Immature natural killer cell (primary cell): ENCODE results near the gene KIAA2012. TPM values are rescaled to one million over a fixed set of nuclear protein-coding genes. Genes with fewer than 3 reads are reported as not detected.

ENCODE experiments used
- DNase-seq, 3 donors: peaks; one replicate each; pipeline ENCODE4 v3.0.0; 2022; ENCODE audit warnings: mixed read lengths in 1 of 3
- H3K27ac Mint-ChIP-seq, 6 donors: one replicate each; pipeline ENCODE4 v1.8.0; 2020; ENCODE audit warnings: mixed read lengths in 6 of 6, mild to moderate bottlenecking in 5 of 6, inconsistent platforms in 4 of 6, moderate library complexity in 3 of 6
- H3K27me3 Mint-ChIP-seq, 3 donors: one replicate each; pipeline ENCODE4 v1.8.0; 2020 to 2021; ENCODE audit warnings: low read depth in 3 of 3, mild to moderate bottlenecking in 3 of 3, mixed read lengths in 3 of 3, moderate library complexity in 3 of 3, inconsistent platforms in 1 of 3
- H3K36me3 Mint-ChIP-seq, 3 donors: one replicate each; pipeline ENCODE4 v1.8.0; 2020; ENCODE audit warnings: mixed read lengths in 3 of 3, inconsistent platforms in 2 of 3, mild to moderate bottlenecking in 2 of 3
- H3K4me1 Mint-ChIP-seq, 2 donors: one replicate each; pipeline ENCODE4 v1.8.0; 2020; ENCODE audit warnings: inconsistent platforms in 2 of 2, mild to moderate bottlenecking in 2 of 2, mixed read lengths in 2 of 2, moderate library complexity in 1 of 2
- H3K4me3 Mint-ChIP-seq, 5 donors: one replicate each; pipeline ENCODE4 v1.8.0; 2020; ENCODE audit warnings: mild to moderate bottlenecking in 5 of 5, mixed read lengths in 5 of 5, inconsistent platforms in 3 of 5, moderate library complexity in 3 of 5
- H3K9me3 Mint-ChIP-seq, 6 donors: one replicate each; pipeline ENCODE4 v1.8.0; 2020; ENCODE audit warnings: mild to moderate bottlenecking in 6 of 6, mixed read lengths in 6 of 6, inconsistent platforms in 4 of 6, moderate library complexity in 3 of 6
- polyA plus RNA-seq, 3 donors: library from polyadenylated mRNA; unstranded; fragments of 300-500 nt; fragmentation: Illumina TruSeq; gene quantifications; one replicate each; pipeline ENCODE4 v1.2.3, GENCODE V29; 2021

The KIAA2012 gene
- polyA plus RNA-seq, result not detected

- H3K4me1 Mint-ChIP-seq, result no peaks in the 10 kb centered on the region
- peaks cover 0 to 12% (median 0%) of the 10 kb centered on the region in 3 donors for H3K27me3 Mint-ChIP-seq
- no peak within 1 kb of the TSS for H3K4me3 Mint-ChIP-seq
- no peak for DNase-seq
- H3K27ac Mint-ChIP-seq, result no peak within 1 kb of the TSS
- H3K36me3 Mint-ChIP-seq, result no peaks in the 10 kb centered on the region
- H3K9me3 Mint-ChIP-seq, result no peaks in the 10 kb centered on the region
These were observed at the start of gene KIAA2012 for GRCh38 chr2:202072737-202073401. Gene KIAA2012, plus strand, starts transcription at chr2:202073255. Its CDS starts 373 bp downstream, at chr2:202073628.

DNA sequence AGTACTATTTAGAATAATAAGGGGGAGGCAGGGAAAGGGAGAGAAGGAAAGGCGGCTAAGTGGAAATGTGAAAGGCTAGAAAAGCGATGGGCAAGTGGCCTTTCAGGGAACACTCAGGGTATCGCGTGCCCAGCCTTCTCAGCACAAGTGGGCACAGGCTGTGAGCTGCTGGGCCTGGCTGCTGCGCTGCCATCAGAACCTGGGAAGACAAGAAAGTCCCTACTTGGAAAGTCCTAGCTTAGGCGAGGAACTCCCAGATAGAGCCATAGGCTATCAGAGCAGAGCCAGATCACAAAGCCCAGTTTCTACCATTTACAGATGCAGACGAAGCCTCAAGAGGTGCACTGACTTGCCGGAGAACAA lies 49.2 kb upstream of the KIAA2012 start:
- Mint-ChIP-seq H3K4me3 (no peak overlapping the region), H3K9me3 (no peaks in the 10 kb centered on the region), H3K27ac (no peak overlapping the region), H3K4me1 (no peaks in the 10 kb centered on the region), H3K27me3 (peaks cover 0 to 8% (median 4%) of the 10 kb centered on the region in 3 donors), H3K36me3 (no peaks in the 10 kb centered on the region)
- no peak for DNase-seq

DNA sequence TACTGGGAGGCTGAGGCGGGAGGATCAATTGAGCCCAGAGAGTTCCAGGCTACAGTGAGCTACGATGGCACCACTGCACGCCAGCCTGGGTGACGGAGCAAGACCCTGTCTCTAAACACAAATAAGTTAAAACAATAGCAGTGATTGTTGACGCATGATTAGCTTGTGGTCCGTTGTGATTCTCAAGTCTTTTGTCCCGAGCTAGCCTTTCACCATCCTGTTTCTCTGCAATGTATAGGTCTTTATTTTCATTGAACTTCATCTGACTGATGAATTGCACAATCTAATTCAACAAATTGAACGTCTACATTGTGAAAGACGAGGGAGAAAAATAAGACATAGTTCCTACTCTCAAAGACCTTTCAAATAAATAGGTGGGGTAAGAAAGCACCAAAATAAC lies 48.2 kb upstream of the KIAA2012 start:
- Mint-ChIP-seq H3K4me3 (no peak overlapping the region), H3K9me3 (no peaks in the 10 kb centered on the region), H3K27ac (no peak overlapping the region), H3K36me3 (no peaks in the 10 kb centered on the region), H3K4me1 (no peaks in the 10 kb centered on the region), H3K27me3 (peaks cover 0 to 7% (median 4%) of the 10 kb centered on the region in 3 donors)
- DNase-seq, result no peak

- Mint-ChIP-seq H3K36me3 (no peaks in the 10 kb centered on the region), H3K4me1 (no peaks in the 10 kb centered on the region), H3K27me3 (peaks cover 0 to 7% (median 4%) of the 10 kb centered on the region in 3 donors), H3K27ac (no peak overlapping the region), H3K4me3 (no peak overlapping the region), H3K9me3 (no peaks in the 10 kb centered on the region)
- no peak for DNase-seq
These were observed 47.2 kb upstream of the KIAA2012 start for GRCh38 chr2:202025816-202026215.

DNA sequence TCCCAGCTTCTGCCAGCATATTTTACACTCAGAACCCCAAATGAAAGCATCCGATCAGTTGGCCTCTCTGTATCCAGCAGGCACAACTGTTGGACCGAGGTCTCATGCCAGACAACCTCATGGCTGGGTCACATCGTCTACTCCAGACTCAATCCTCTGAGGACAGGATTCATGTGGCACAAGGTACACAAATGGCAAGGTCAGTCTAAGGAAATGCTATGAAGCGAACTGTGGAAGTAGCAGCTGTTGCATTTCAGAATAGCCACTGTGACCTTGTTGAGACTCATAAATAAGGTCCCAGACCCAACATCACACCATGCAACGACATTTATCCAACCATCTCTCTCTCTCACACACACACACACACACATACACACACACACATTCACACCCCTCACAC lies 46.5 kb upstream of the KIAA2012 start:
- no peak overlapping the region for H3K27ac Mint-ChIP-seq

DNA sequence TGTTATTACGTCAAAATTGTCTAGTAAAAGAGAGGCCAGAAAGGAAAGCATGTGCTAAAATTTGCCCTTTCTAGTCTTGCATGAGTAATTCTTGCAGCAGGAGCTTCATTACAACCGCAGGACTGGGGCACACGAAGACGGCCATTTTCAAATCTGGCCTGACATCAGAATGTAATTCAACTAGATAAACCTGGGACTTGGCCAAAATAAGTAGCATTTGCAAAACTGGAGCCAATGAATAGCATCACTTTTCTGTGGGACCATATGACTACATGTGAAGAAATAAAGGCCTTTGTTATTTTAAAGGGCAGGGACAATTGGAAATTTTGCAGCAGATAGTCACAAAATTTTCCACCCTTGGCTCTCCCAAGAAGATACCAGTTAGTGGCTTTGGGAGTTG lies 42.4 kb upstream of the KIAA2012 start:
- Mint-ChIP-seq H3K27ac (no peak overlapping the region), H3K36me3 (no peaks in the 10 kb centered on the region), H3K27me3 (peaks cover 5 to 20% (median 7%) of the 10 kb centered on the region in 3 donors), H3K4me3 (peak overlapping the region in 1 of 5 donors; percentile 37), H3K4me1 (peaks cover 13 to 14% of the 10 kb centered on the region in 2 donors), H3K9me3 (no peaks in the 10 kb centered on the region)
- no peak for DNase-seq

More for the DNA sequence above, 46.5 kb upstream of the KIAA2012 start:
- peaks cover 0 to 7% (median 7%) of the 10 kb centered on the region in 3 donors for H3K27me3 Mint-ChIP-seq
- peaks cover 0 to under 1% of the 10 kb centered on the region in 2 donors for H3K4me1 Mint-ChIP-seq
- H3K9me3 Mint-ChIP-seq, result no peaks in the 10 kb centered on the region
- no peak overlapping the region for H3K4me3 Mint-ChIP-seq
- no peaks in the 10 kb centered on the region for H3K36me3 Mint-ChIP-seq
- DNase-seq, result no peak

- DNase-seq, result no peak
- Mint-ChIP-seq H3K4me3 (peak overlapping the region; percentile 42 to 90 (median 79)), H3K27me3 (peaks cover 5 to 20% (median 7%) of the 10 kb centered on the region in 3 donors), H3K9me3 (no peaks in the 10 kb centered on the region), H3K27ac (no peak overlapping the region), H3K4me1 (peaks cover 13 to 14% of the 10 kb centered on the region in 2 donors), H3K36me3 (no peaks in the 10 kb centered on the region)
These were observed 41.7 kb upstream of the KIAA2012 start for GRCh38 chr2:202031246-202031951.

GRCh38 chr2:202032846-202033316 lies 40.2 kb upstream of the KIAA2012 start:
- DNase-seq, result peak in 2 of 3 donors; percentile 19 to 23
- Mint-ChIP-seq H3K27ac (peak overlapping the region in 1 of 6 donors; percentile 77), H3K27me3 (peaks cover 7 to 20% (median 12%) of the 10 kb centered on the region in 3 donors), H3K4me3 (peak overlapping the region; percentile 79 to 90 (median 89)), H3K36me3 (no peaks in the 10 kb centered on the region), H3K4me1 (peaks cover 13 to 14% of the 10 kb centered on the region in 2 donors), H3K9me3 (no peaks in the 10 kb centered on the region)

- H3K4me3 Mint-ChIP-seq, result peak within 1 kb of the TSS; percentile 79 to 90 (median 89)
- no peaks in the 10 kb centered on the region for H3K9me3 Mint-ChIP-seq
- peak within 1 kb of the TSS in 1 of 6 donors; percentile 77 for H3K27ac Mint-ChIP-seq
- H3K36me3 Mint-ChIP-seq, result no peaks in the 10 kb centered on the region
- H3K4me1 Mint-ChIP-seq, result peaks cover 13 to 14% of the 10 kb centered on the region in 2 donors
- DNase-seq, result peak; percentile 79 to 82 (median 80)
- peaks cover 9 to 22% (median 14%) of the 10 kb centered on the region in 3 donors for H3K27me3 Mint-ChIP-seq
These were observed 39.5 kb upstream of the KIAA2012 start, which contains the start of gene FZD7 for GRCh38 chr2:202033317-202034248. Gene FZD7, plus strand, starts transcription at chr2:202033855. Its CDS starts 793 bp downstream, at chr2:202034648.

- H3K27ac Mint-ChIP-seq, result peak overlapping the region in 1 of 6 donors; percentile 40
- no peaks in the 10 kb centered on the region for H3K9me3 Mint-ChIP-seq
- peak; percentile 15 to 16 (median 15) for DNase-seq
- no peaks in the 10 kb centered on the region for H3K36me3 Mint-ChIP-seq
- peak overlapping the region in 4 of 5 donors; percentile 79 to 90 (median 84) for H3K4me3 Mint-ChIP-seq
- peaks cover 13 to 14% of the 10 kb centered on the region in 2 donors for H3K4me1 Mint-ChIP-seq
- peaks cover 12 to 29% (median 21%) of the 10 kb centered on the region in 3 donors for H3K27me3 Mint-ChIP-seq
These were observed 38.6 kb upstream of the KIAA2012 start for GRCh38 chr2:202034249-202035088.

DNA sequence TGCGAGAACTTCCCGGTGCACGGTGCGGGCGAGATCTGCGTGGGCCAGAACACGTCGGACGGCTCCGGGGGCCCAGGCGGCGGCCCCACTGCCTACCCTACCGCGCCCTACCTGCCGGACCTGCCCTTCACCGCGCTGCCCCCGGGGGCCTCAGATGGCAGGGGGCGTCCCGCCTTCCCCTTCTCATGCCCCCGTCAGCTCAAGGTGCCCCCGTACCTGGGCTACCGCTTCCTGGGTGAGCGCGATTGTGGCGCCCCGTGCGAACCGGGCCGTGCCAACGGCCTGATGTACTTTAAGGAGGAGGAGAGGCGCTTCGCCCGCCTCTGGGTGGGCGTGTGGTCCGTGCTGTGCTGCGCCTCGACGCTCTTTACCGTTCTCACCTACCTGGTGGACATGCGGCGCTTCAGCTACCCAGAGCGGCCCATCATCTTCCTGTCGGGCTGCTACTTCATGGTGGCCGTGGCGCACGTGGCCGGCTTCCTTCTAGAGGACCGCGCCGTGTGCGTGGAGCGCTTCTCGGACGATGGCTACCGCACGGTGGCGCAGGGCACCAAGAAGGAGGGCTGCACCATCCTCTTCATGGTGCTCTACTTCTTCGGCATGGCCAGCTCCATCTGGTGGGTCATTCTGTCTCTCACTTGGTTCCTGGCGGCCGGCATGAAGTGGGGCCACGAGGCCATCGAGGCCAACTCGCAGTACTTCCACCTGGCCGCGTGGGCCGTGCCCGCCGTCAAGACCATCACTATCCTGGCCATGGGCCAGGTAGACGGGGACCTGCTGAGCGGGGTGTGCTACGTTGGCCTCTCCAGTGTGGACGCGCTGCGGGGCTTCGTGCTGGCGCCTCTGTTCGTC lies 37.7 kb upstream of the KIAA2012 start:
- H3K27ac Mint-ChIP-seq, result no peak overlapping the region
- peak in 2 of 3 donors; percentile 12 to 20 for DNase-seq
- H3K4me3 Mint-ChIP-seq, result peak overlapping the region in 2 of 5 donors; percentile 89 to 90
- H3K4me1 Mint-ChIP-seq, result peaks cover 13 to 14% of the 10 kb centered on the region in 2 donors
- H3K36me3 Mint-ChIP-seq, result no peaks in the 10 kb centered on the region
- peaks cover 14 to 31% (median 22%) of the 10 kb centered on the region in 3 donors for H3K27me3 Mint-ChIP-seq
- no peaks in the 10 kb centered on the region for H3K9me3 Mint-ChIP-seq

DNA sequence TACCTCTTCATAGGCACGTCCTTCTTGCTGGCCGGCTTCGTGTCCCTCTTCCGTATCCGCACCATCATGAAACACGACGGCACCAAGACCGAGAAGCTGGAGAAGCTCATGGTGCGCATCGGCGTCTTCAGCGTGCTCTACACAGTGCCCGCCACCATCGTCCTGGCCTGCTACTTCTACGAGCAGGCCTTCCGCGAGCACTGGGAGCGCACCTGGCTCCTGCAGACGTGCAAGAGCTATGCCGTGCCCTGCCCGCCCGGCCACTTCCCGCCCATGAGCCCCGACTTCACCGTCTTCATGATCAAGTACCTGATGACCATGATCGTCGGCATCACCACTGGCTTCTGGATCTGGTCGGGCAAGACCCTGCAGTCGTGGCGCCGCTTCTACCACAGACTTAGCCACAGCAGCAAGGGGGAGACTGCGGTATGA lies 37.1 kb upstream of the KIAA2012 start:
- H3K36me3 Mint-ChIP-seq, result no peaks in the 10 kb centered on the region
- H3K4me3 Mint-ChIP-seq, result no peak overlapping the region
- no peaks in the 10 kb centered on the region for H3K9me3 Mint-ChIP-seq
- H3K4me1 Mint-ChIP-seq, result peaks cover 13 to 14% of the 10 kb centered on the region in 2 donors
- no peak for DNase-seq
- no peak overlapping the region for H3K27ac Mint-ChIP-seq
- peaks cover 14 to 31% (median 22%) of the 10 kb centered on the region in 3 donors for H3K27me3 Mint-ChIP-seq
